Neural crest cell (in vitro differentiated cells): ENCODE measurements around the gene PLEKHG1. TPM values are rescaled to one million over a fixed set of nuclear protein-coding genes. Genes with fewer than 3 reads are reported as not detected.

Experiments
- DNase-seq: peaks from one replicate; pipeline ENCODE4 v3.0.0; 2021; ENCODE audit warnings: low read depth, mixed read lengths, low spot score
- H3K27ac Mint-ChIP-seq: one replicate; pipeline ENCODE4 v1.8.0; 2021; ENCODE audit warnings: mild to moderate bottlenecking, mixed read lengths; ENCODE audit not compliant: unreplicated experiment
- H3K27me3 Mint-ChIP-seq: 2 replicates; pipeline ENCODE4 v1.8.0; 2021; ENCODE audit warnings: low read depth, mild to moderate bottlenecking, mixed read lengths
- H3K36me3 Mint-ChIP-seq: 2 replicates; pipeline ENCODE4 v1.8.0; 2021; ENCODE audit warnings: low read depth, mild to moderate bottlenecking, mixed read lengths
- H3K4me1 Mint-ChIP-seq: 2 replicates; pipeline ENCODE4 v1.8.0; 2021; ENCODE audit warnings: mixed read lengths
- H3K4me3 Mint-ChIP-seq: one replicate; pipeline ENCODE4 v1.8.0; 2021; ENCODE audit warnings: mild to moderate bottlenecking, mixed read lengths
- H3K9me3 Mint-ChIP-seq: 2 replicates; pipeline ENCODE4 v1.8.0; 2021; ENCODE audit warnings: mixed read lengths
- total RNA-seq: library from RNA; stranded (reverse); gene quantifications from 2 replicates; pipeline ENCODE4 v1.2.1, GENCODE V29; 2021
- TF ChIP-seq, protein P1 (sequence below): fragments of 200-600 bp; sonication (generic); conservative IDR thresholded peaks from 2 replicates; pipeline ENCODE4 v1.5.0; 2021; ENCODE audit warnings: antibody characterized with exemption, mild to moderate bottlenecking

The PLEKHG1 gene
- total RNA-seq, 1 donor from 2014 or later = 25.7 TPM

DNA sequence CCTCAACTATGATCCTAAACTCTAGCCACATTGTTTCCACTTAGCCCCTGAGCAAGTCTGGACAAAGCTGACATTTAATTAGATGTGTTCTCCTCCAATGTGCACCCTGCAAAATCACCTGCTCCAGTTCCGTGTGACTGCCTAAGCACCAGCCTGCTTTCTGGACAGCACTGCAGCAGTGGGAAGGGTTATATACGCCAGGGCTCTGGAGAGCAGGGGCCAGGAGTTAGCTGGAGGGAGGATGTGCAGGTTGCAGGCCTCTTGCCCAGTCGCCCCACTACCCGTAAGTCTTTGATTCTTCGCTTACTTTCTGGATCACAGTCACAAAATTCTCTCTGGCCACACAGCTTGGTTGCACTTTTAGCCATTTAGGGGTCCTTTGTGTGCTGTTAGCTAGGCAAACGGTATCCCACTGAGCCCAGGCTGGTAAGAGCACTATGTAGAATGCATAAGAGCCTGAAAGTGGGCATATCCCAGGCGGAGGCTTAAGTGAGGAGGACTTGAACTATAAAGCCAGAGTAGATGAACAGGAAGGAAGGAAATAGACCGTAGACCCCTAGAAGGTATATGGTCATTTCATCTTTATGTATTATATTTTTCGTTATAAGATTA, 10.7 kb upstream of the PLEKHG1 start:
- DNase-seq = no peak

DNA sequence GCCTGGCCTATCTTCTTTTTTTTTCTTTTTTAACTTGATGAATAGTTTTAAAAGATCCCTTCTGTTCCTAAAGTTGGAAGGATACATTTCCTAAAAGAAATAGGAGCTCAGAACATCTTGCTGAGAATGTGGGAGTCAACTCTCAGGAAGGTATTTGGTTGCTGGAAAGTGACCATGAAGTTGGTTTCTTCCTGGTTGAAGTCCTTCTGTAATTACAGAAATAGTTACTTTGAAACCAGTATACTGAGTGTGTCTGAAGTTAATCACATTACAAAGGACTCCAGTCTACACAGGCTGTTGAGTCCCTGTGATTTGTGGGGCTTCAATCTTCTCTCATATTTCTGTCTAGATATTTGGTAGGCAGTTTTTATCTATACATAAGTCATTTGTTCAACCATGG, 9.8 kb upstream of the PLEKHG1 start:
- TF ChIP-seq, protein P1, sequence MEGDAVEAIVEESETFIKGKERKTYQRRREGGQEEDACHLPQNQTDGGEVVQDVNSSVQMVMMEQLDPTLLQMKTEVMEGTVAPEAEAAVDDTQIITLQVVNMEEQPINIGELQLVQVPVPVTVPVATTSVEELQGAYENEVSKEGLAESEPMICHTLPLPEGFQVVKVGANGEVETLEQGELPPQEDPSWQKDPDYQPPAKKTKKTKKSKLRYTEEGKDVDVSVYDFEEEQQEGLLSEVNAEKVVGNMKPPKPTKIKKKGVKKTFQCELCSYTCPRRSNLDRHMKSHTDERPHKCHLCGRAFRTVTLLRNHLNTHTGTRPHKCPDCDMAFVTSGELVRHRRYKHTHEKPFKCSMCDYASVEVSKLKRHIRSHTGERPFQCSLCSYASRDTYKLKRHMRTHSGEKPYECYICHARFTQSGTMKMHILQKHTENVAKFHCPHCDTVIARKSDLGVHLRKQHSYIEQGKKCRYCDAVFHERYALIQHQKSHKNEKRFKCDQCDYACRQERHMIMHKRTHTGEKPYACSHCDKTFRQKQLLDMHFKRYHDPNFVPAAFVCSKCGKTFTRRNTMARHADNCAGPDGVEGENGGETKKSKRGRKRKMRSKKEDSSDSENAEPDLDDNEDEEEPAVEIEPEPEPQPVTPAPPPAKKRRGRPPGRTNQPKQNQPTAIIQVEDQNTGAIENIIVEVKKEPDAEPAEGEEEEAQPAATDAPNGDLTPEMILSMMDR = no peak
- DNase-seq = no peak

More for the DNA sequence above, 10.7 kb upstream of the PLEKHG1 start:
- Mint-ChIP-seq H3K4me1 (peaks cover 9% of the 10 kb centered on the region), H3K27me3 (peaks cover 3% of the 10 kb centered on the region), H3K36me3 (no peaks in the 10 kb centered on the region), H3K27ac (no peak overlapping the region), H3K4me3 (no peak overlapping the region), H3K9me3 (peaks cover 3% of the 10 kb centered on the region)
- TF ChIP-seq, protein P1 = no peak

DNA sequence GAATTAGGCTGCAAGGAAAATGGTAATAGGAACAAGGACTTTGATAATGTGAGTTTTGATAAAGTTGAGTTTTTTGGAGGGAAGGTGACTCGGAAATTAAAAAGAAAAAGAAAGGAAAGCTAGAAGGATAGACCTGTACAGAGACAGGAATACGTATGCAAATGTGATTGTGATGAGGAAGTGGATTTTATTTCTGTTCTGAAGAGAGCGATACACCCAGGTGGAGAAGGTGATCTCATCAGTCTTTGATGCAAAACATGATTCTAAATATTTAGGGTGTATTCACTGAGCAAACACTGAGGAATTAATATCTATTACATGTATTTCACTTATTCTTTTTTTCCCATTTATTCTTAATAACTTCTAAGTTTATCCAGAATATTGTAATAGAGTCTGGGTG, 9.2 kb upstream of the PLEKHG1 start:
- no peak for DNase-seq

More for the DNA sequence above, 9.8 kb upstream of the PLEKHG1 start:
- Mint-ChIP-seq H3K27me3 (peaks cover 3% of the 10 kb centered on the region), H3K4me1 (peaks cover 7% of the 10 kb centered on the region), H3K9me3 (peaks cover 3% of the 10 kb centered on the region), H3K4me3 (no peak overlapping the region), H3K36me3 (no peaks in the 10 kb centered on the region), H3K27ac (no peak overlapping the region)

DNA sequence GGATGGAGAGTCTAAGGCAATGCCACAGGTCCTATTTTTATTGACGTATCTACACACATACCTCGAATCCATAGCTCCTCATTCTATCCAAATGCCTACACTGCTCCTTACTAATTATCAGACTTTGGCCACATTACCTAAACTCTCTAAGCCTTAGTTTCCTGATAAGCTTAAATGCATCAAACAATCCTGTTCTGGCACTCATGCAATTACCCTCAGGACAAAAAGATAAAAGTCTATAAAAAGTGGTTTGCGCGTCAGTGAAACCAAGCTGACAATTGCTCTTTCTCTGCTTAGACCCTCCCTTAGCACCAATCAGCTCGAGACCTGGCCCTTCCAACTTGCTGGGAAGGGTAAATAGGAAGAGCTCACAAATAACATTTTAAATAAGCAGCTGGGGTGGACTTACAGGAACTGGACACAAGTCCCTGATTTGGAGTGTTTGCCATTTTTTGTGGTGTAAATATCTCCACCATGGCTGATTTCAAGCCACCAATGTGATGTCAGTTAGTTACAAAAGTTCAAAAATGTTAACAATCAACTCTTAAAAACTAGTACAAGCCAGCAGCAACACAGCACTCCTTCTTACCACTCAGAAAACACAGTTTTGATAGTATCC, 7.2 kb upstream of the PLEKHG1 start:
- Mint-ChIP-seq H3K27me3 (peaks cover 6% of the 10 kb centered on the region), H3K4me3 (no peak overlapping the region), H3K27ac (no peak overlapping the region), H3K36me3 (no peaks in the 10 kb centered on the region), H3K9me3 (peaks cover 3% of the 10 kb centered on the region), H3K4me1 (peaks cover 5% of the 10 kb centered on the region)
- no peak for DNase-seq
- TF ChIP-seq, protein P1 = no peak

More for the DNA sequence above, 9.2 kb upstream of the PLEKHG1 start:
- no peaks in the 10 kb centered on the region for H3K36me3 Mint-ChIP-seq
- H3K27me3 Mint-ChIP-seq = peaks cover 3% of the 10 kb centered on the region
- H3K9me3 Mint-ChIP-seq = peaks cover 3% of the 10 kb centered on the region
- TF ChIP-seq, protein P1 = no peak
- H3K4me1 Mint-ChIP-seq = peaks cover 5% of the 10 kb centered on the region
- no peak overlapping the region for H3K27ac Mint-ChIP-seq
- H3K4me3 Mint-ChIP-seq = no peak overlapping the region

DNA sequence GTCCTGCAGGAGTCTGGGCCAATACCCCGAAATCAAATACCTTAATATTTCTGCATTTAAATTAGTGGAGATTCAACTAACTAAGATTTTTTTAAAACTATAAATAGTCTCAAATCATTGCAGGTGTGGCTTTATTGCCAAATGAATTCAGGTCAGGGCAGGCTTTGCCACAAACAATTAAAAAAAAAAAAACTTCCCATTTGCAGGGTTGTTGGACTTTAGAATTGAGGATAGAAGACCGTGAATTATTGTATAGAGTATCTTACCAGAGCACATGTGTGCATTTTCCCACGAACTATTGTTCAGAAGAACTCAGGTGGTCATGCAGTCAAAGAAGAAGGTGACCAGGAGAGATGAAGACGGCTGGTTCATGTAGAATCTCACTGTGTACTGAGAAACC, 6.6 kb upstream of the PLEKHG1 start:
- TF ChIP-seq, protein P1 = no peak
- peaks cover 10% of the 10 kb centered on the region for H3K27me3 Mint-ChIP-seq
- H3K9me3 Mint-ChIP-seq = no peaks in the 10 kb centered on the region
- H3K27ac Mint-ChIP-seq = no peak overlapping the region
- H3K4me1 Mint-ChIP-seq = peaks cover 5% of the 10 kb centered on the region
- H3K36me3 Mint-ChIP-seq = no peaks in the 10 kb centered on the region
- no peak overlapping the region for H3K4me3 Mint-ChIP-seq
- no peak for DNase-seq
